Fibroblast of lung (primary cell): ENCODE results near the gene GRAMD4.

Source experiments
- EZH2 ChIP-seq: IDR thresholded peaks from 2 replicates; pipeline ENCODE4 v1.5.1; 2012; ENCODE audit warnings: low read length, control low read depth, mild to moderate bottlenecking; ENCODE audit errors: missing control alignments
- TF ChIP-seq, protein P1 (sequence below), 2 donors: IDR thresholded peaks in 1 of 2; conservative IDR thresholded peaks in 1 of 2; 1 replicate in 1 of 2; 2 replicates in 1 of 2; pipeline ENCODE4 v1.5.1; 2011 to 2012; ENCODE audit warnings: low read length in 2 of 2, control low read depth in 1 of 2, inconsistent platforms in 1 of 2, low read depth in 1 of 2, mild to moderate bottlenecking in 1 of 2

DNA sequence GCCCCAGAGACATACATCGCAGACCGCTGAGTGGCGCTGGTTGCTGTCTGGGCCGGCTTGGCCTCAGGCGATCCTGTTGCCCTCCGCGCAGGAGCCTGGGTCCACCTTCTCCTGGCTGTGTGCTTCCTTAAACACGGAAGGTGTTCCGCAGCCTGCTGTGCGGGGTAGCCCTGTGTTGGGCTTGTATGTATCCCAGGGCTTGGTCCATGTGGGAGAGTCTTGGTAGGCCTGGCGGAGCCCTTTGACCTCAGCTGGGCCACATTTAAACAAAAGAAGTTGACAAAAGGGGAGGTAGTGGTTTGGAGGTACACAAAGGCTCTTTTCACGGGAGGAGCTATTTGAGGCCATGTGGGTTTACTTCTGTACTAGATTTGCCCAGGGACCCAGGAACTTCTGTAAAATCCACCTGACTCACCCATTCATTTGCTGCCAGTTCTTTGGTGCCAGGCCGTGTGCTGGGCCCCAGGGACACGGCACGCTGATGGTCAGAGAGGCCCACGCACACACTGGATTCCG is 11.0 kb upstream of the GRAMD4 start:
- TF ChIP-seq, protein P1, sequence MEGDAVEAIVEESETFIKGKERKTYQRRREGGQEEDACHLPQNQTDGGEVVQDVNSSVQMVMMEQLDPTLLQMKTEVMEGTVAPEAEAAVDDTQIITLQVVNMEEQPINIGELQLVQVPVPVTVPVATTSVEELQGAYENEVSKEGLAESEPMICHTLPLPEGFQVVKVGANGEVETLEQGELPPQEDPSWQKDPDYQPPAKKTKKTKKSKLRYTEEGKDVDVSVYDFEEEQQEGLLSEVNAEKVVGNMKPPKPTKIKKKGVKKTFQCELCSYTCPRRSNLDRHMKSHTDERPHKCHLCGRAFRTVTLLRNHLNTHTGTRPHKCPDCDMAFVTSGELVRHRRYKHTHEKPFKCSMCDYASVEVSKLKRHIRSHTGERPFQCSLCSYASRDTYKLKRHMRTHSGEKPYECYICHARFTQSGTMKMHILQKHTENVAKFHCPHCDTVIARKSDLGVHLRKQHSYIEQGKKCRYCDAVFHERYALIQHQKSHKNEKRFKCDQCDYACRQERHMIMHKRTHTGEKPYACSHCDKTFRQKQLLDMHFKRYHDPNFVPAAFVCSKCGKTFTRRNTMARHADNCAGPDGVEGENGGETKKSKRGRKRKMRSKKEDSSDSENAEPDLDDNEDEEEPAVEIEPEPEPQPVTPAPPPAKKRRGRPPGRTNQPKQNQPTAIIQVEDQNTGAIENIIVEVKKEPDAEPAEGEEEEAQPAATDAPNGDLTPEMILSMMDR (conservative IDR thresholded peaks at IDR 0.05 in 1 of 2, IDR thresholded peaks at IDR 0.05 in 1 of 2; ENCODE audit: low read depth in 1 of 2, low read length in 2 of 2): no peak
- no peak for TF ChIP-seq EZH2
